Measurements from ENCODE around the gene GYS1.

The GYS1 gene

DNA sequence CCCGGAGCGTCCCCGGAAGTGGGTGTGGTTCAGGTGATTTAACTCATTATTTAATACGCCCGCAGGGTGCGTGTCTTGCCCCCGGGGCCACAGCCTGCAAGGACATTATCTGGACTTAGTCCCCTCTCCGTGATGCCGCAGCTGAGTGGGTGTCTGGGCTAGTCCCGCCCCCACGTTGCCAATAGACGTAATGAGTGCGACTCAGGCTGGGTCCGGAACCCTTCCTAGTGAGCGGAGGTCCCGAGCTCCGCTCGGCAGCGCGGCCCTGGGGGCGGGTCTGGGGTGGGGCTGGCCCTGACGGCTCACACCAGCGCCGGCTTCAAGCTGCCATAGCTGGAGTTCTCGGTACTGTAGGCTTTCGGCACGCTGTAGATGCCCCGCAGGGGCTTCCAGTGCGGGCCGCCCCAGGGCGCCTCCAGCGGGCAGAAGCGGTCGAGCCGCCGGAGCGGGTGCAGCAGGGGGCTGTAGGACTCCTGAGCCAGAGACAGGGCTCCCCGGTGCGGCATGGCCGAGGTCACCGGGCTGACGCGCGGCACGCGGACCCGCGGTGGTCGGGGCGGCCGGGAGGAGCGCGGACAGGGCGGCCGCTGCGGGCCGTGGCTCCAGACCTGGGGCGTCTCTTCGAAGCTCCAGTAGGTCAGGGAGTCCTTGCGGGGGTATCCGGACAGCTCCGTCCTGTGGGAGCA, 24.7 kb upstream of the GYS1 start:
- no peak for DNase-seq

DNA sequence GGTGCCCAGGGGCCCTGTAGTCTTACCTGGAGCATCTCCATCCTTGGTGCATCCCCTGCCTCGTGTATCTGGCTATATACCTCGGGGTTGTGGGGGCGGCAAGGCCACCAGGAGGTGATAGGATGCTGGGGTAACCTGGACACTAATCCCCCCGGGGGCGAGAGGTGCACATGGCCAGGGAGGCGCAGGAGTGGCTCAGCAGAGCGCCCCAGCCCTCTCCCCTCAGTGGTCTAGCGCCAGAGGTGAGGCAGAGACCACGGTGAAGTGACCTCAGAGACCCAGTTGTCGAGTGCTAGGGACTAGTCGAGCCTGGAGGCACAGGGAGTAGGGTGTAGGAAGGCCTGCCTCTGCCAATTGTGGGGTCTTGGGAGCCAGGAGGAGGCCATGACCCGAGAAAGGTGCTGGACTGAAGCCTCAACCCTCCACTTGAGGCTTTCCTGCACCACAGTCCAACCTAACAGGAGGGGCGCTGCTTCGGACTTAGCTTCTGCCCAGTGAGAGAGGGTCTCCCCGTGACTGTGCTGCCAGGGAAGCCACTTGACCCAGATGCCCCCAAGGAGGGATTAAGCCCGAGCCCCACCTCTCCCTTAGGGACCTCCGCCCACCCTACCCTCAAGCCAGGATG, 24.0 kb upstream of the GYS1 start, which contains the start of gene LHB:
LHB (minus strand) TSS at position 51 of the 625 bp plus-strand sequence; CDS start at position 41, 10 bp downstream.
- no peak for DNase-seq

DNA sequence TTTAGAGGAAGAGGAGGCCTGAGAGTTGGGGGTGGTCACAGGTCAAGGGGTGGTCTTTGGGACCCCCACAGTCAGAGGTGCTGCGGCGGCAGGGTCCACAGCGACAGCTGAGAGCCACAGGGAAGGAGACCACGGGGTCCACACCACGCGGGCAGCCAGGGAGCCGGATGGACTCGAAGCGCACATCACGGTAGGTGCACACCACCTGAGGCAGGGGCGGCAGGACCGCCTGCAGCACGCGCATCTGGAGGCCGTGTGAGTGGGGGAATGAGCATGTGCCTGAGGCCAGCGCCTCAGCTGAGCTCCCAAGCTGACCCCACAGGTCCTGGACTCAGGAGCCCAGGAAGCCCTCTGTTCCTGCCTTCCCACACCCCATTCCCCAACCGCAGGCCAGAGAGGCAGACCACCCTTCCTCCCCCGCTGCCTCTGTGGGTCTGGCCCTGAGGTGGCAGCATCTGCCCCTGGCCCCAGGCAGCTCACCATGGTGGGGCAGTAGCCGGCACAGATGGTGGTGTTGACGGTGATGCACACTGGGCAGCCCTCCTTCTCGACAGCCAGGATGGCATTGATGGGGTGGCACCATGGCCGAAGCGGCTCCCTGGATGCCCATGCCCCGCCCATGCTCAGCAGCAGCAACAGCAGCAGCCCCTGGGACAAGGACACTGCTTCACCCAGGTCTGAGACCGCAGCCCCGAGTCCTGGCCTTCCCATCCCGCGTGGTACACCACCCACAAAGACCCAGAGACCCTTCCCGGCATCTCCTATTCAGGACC, 23.1 kb upstream of the GYS1 start:
- DNase-seq: no peak

DNA sequence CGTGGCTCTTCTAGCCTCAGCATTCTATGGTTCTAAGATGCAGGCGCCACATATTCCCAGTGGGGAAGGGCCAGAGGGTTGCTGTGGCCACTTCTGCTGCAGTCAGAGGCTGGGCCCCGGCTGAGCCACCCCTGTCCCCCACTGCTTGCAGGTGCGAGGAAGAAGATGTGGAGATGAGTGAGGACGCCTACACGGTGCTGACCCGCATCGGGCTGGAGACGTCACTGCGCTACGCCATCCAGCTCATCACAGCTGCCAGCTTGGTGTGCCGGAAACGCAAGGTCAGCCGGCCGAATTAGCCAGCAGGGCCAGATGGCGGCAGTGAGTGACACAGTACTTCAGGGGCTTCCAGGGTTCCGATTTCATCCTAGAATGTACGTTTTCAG, 21.8 kb upstream of the GYS1 start:
- DNase-seq: no peak

DNA sequence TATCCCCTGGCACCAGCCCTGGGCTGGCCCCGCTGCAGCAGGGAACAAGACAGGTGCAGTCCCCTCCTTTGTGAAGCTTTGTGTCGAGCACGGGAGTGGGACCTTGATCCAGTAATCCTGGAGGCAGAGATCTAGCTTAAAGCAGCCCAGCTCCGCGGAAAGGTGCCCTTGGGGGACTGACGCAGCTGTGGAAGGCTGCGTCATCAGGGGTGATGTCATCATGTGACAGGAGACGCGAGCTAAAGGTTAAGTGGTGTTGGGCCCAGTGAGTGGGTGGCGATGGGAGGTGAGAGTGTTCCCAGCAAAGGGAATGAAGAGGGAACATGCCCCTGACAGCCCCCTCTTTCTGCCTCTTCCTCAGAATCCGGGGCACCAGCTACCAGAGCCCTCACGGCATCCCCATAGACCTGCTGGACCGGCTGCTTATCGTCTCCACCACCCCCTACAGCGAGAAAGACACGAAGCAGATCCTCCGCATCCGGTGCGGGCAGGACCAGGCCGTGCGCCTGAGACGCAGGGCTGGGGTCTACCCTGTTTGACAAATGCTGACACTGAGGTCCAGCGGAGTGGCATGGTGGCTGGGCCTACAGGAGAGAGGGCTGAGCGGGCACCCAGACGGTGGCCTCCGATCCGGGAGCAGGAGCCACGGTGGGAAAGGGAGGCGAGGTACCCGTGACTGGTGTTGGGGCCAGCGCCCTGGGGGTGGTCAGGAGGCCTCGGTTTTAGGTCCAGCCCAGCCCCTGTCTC, 21.2 kb upstream of the GYS1 start:
- no peak for DNase-seq

DNA sequence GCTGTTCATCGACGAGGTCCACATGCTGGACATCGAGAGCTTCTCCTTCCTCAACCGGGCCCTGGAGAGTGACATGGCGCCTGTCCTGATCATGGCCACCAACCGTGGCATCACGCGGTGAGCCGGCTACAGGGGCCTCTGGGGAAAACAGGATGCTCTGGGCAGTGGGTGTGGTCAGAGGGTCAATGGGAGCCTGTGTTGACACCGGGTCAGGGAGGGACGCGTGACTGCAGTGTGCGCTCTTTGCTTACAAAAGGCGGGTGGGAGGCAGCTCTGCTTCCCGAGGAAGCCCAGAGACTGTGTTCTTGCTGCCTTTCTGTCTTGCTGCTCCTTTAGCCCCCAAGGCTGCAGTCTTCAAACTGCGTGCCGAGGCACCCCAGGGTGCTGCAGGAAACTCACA, 18.1 kb upstream of the GYS1 start:
- no peak for DNase-seq

DNA sequence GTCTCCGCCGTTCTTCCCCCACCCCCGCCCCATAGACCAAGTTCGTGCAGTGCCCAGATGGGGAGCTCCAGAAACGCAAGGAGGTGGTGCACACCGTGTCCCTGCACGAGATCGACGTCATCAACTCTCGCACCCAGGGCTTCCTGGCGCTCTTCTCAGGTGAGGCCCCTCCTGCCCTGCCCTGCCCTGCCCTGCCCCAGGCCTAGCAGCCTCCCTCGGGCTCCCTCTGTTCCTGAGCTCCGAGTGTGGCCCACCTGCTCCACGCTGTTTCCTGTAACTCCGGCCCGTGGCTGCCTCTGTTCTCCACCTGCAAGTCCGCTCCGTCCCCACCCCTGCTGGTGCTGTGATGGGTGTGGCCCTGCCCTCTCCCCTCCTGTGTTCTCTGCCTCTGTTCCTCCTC, 17.3 kb upstream of the GYS1 start:
- DNase-seq: no peak

DNA sequence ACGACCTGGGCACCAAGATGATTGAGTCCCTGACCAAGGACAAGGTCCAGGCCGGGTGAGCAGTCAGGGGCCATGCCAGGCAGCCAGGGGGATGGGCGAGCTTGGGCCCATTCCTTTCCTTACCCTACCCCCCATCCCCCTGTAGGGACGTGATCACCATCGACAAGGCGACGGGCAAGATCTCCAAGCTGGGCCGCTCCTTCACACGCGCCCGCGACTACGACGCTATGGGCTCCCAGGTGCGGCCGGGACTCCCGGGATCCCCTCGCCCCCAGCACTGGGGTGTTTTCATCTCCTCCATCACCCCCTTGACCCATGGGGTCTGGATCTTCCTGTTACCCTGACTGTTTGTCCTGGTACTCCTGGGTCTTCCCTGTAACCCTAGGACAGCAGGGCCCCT, 16.7 kb upstream of the GYS1 start:
- DNase-seq: no peak

DNA sequence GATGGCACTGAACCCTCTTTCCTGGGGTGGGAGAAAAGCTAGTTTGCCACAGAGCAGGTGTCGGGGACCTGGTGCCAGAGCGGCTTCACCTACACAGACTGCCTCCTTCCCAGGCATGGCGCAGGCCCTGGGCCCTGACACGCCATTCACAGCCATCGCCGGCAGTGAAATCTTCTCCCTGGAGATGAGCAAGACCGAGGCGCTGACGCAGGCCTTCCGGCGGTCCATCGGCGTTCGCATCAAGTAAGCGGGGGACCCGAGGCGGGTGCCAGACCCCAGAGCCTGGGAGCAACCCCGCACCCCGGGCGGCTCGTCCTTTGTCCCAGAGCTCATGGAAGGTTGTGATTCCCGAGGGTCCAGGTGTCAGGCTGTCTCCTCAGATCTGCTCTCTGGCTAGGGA, 13.8 kb upstream of the GYS1 start:
- DNase-seq: no peak

DNA sequence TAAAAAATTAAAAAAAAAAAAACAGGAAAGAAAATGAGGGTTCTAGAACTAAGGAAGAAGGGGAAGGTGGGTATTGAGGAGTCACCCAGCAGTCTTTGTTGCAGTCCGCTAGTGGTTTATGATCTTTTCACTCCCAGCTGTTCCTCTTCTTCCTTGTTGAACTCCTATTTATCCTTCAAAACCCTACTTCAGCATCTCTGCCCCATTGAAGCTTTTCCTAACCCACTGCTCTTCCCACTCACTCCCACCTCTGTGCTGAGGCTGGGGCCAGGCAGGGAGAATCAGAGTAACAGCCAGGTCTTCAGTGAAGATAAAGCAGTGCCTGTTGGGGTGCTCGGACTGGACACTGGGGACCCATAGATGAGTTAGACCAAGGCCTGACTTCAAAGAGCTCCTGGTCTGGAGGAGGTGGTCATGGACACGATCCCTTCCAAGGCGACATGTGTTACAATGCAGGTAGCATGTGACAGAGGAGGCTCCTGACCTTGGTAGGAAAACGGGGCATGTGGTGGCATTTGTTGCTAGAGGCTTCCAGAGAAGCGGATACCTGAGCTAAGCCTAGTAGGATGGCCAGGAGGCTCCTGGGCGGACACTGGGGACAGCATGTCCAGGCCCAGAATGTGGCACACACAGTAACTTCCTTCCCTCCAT, 12.0 kb upstream of the GYS1 start:
- DNase-seq: no peak

DNA sequence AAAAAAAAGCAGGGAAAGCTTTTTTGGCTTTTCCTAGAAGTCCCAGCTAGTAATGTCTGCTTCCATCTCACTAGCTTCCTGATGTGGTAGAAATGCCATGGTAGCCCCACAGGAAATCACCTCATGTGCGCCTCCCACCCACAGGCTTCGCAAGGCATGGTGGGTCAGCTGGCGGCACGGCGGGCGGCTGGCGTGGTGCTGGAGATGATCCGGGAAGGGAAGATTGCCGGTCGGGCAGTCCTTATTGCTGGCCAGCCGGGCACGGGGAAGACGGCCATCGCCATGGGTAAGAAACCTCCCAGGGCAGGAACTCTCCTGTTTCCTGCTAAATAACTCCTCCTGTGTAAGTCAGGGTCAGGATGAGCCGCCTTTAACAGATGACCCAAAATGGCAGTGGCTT, 11.0 kb upstream of the GYS1 start:
- no peak for DNase-seq

DNA sequence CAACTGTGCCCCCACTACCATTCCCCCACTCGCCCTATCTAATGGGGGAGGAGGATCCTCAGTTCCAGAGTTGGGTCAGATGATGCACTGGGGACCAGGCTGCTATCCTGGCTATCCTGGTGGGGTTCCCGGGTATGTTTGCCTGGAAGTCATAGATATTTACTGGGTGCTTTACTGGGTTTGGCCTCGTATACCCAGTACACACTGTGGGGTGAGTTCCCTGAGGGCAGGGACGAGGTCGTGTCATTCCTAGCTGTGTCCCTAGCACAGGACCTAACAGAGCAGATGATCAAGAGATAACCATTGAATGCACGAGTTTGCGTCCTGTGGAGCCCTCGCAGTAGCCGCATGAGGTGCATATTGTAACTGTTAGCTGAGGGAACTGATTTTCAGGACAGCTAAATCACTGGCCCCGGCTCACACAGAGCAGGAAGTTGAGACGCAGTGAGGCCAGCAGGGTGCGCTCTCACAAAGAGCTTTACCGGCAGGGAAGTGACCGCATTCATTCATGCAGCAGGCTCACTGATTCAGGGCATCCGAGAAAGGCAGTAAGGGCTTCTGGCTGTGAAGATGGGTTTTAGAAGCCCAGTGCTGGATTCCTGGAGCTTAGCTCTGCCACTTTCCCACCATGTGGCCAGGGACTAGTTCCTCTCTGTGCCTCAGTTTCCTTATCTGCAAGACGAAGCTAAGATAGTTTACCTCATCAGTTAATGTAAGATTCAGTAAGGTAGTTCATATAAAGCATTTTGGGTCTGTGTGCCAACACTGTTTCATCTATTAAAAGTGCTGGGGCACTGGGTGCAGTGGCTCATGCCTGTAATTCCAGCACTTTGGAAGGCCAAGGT, 6.6 kb upstream of the GYS1 start:
- no peak for DNase-seq

DNA sequence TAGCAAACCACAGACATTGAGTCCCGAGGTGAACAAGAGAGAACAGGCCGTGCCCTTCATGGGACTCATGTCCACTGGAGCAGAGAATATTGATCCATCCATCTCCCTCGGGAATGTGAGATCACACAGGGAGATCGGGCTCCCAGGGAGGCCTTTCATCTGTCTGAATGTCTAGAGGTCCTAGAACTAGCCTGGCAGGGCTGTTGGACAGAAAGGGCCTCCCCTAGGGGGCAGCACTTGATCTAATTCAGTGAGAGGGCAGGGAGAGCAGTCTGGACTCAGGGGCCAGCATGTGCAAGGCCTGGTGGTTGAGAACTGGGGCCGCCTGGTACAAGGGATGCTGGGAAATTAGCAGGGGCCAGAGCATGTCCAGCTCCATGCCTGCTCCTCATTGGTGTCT, 4.9 kb upstream of the GYS1 start:
- DNase-seq: no peak

DNA sequence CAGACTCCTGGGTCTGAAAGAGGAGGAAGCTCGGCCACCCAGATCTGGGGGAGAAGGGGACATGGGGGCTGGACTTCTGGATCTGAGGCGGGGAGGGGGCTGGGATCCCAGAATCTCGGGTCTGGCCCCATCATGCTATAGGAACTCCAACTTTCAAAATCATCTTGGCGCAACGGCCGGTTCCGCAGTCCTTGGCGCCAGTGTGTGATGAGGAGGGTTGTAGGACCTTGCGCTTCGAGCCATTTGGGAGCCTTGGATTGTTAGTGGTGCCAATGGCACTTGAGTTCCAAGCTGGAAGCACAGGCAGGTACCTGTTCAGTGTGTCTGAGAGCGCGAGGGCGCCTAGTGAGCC, 902 bp upstream of the GYS1 start:
- DNase-seq: no peak

DNA sequence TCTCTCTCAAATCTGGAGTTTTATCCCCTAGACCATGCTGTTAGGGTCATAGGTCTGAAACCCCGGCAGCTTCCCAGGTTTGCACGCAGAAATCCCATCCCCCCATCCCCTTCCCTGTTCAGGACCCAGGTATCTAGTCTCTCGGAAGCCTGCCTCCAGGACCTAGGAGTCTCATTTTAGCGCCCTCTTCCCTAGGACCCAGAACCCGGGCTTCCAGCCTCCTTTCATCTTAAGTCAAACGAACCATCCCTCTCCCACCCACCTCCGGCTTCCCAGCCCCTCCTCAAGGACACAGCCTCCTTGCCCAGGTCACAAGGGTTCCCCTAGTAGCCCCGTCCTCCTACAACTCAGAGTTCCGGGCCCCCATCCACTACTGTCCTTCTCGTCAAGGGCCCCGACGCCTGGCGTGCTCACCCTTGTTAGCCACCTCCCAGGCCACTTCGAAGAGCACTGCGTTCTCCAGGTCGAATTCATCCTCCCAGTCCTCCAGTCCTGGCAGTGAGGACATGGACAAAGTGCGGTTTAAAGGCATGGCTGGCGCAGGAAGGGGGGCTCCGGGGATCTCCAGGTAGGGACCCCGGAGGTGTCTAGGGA, 431 bp downstream of the GYS1 start:
- DNase-seq: peak; percentile 62

DNA sequence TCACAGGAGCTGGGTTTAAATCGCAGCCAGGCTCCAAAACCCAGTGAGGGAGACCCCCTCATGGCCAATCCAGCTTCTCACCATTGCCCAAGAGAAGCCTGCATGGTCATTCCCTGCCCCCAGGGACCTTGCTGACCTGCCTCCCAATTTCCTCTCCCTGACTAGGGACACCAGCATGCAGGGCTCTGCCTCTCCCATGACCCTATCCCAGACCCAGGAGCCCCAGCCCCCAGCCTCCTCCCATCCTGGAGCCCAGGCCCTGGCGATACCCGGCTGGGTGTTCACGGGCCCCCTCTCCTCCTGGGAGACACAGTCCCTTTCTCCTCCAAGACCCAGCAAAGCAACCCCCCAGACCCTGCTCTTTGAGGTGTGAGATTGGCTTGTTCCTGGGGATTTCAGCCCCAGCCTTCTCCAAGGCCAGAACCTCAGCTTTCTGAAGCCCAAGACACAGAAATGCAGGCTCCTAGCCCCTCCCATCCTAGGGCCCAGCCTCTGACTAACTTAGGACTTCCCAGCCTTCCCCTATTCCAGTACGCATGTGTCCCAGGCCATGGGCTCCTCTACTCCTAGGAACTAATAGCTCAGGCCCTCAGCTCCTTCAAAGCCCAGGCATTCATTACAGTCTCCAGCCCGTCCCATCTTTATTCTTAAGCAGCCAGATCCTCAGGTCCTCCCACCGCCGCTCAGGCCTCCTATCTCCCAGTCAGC, 1.1 kb downstream of the GYS1 start:
- no peak for DNase-seq

DNA sequence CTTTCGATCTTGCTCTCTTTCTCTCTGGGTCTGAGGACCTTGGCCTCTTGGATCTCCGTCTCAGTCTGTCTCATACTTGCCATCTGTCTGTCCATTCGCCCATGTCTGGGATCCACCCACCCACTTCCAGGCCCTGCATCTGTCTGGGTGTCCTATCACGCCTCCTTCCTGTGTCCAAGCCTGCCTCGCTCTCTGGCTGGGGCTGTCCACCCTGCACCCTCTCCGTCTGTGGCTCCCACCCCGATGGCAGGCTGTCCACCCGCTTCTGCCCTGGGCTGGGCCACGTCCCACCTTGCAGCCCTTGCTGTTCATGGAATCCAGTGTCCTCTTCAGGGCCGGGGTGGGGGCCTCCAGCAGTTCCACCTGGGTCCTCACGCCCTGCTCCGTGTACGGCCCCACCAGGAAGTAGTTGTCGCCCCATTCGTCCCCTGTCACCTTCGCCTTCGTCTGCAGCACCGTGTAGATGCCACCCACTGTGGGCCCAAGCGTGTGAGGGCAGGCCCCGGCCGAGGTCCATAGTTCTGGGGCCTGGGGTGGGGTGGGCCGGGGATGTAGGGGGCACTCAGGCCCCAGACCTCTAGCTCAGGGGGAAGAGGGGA, 2.0 kb downstream of the GYS1 start:
- no peak for DNase-seq

DNA sequence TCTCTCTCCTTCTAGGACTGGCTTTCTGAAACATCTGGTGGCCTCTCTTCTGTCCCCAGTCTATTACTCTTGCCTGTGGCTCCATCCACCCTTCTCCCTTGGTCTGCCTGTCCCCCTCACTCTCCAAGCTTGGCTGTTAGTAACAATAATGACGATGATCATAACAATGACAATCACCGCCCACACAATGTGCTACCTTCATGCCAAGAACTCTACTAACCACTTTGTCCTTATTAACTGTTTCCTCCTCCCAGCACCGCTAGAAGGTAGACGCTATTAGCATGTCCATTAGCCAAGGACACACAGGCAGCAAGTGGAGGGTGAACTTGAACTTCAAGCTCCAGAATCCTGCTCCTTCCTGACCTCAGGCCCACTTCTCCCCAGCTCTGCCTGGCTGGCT, 2.7 kb downstream of the GYS1 start:
- no peak for DNase-seq

DNA sequence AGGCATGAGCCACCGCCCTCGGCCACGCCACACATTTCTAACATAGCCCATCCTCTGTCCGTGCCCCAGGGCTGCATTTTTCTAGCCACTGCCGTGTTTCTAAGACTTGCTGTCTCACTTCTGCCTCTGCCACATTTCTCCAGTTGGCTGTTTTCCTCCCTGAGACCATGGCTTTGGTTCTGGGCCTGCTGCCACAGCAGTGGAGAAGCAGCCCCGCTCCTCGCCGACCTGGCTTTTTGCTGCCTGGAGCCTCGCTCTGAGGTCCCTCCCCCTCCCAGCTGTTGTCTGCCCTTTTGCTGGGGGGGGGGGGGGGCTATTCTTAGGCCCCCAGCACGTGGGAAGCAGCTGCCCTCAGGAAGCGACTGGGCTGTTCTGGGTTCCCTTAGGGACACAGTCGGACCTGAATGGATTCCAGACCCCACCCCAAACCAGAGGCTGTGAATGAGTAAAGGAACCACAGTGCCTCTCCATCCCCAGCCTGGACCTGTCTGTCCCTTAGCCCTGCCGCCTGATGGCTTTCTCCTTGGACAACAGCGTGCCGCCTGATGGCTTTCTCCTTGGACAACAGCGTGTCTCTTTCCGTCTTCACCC, 3.3 kb downstream of the GYS1 start:
- DNase-seq: peak; percentile 31

DNA sequence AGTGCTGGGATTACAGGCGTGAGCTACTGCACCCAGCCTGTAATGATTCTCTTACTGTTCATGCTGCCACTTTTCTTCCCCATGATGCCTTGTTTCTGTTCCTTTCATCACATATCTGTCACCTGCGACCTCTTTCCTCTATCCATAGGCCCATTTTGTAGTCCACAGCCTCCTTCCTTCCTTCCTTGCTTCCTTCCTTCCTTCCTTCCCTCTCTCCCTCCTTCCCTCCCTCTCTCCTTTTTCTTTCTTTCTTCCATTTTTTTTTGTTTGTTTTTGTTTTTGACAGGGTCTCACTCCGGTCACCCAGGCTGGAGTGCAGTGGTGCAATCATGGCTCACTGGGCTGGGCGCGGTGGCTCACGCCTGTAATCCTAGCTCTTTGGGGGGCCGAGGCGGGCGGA, 4.2 kb downstream of the GYS1 start:
- DNase-seq: no peak

Measured in midbrain (tissue), 1 donor.